Peyer's patch (tissue), 4 donors: ENCODE measurements around the gene SMIM36.

ENCODE experiments used
- CTCF ChIP-seq, 6 experiments: fragments of 450-650 bp in 4 of 6; fragments of 200-600 bp in 2 of 6; sonication (generic) in 1 of 6; IDR thresholded peaks; one replicate each; pipeline ENCODE4 v1.5.1; 2017 to 2019; ENCODE audit warnings: antibody characterized with exemption in 6 of 6, mild to moderate bottlenecking in 3 of 6, moderate library complexity in 1 of 6
- POLR2A ChIP-seq, 2 donors: fragments of 450-650 bp; IDR thresholded peaks; one replicate each; pipeline ENCODE4 v1.5.1; 2017; ENCODE audit warnings: antibody characterized with exemption in 2 of 2, mild to moderate bottlenecking in 2 of 2, moderate library complexity in 2 of 2

- TF ChIP-seq CTCF (IDR thresholded peaks at IDR 0.05) (no peak), POLR2A (IDR thresholded peaks at IDR 0.05) (no peak)
These were observed 108.9 kb downstream of the SMIM36 start for GRCh38 chr17:55402374-55402773.
